ENCODE measurements around the gene MEST. TPM values are rescaled to one million over a fixed set of nuclear protein-coding genes. Genes with fewer than 3 reads are reported as not detected.

Gene MEST
- total and polyA plus RNA-seq, 12 donors = 1.5 to 26.2 (median 4.9) TPM

- no peaks in the 10 kb centered on the region for H3K27me3 ChIP-seq
- intact Hi-C loops (cut with DNase I) = no loop called here
- DNase-seq = no peak
- peaks cover 0 to 20% (median 11%) of the 10 kb centered on the region in 11 donors for H3K9me3 ChIP-seq
- no peak for ATAC-seq
- 82 to 89% methylated on average over 2 of the region's 2 CpGs for WGBS, 2 donors
- H3K27ac ChIP-seq = no peak overlapping the region
- TF ChIP-seq CTCF (IDR thresholded peaks at IDR 0.05) = no peak
- H3K4me1 ChIP-seq = no peaks in the 10 kb centered on the region
- no peaks in the 10 kb centered on the region for H3K36me3 ChIP-seq
- no peak overlapping the region for H3K4me3 ChIP-seq
Measured at GRCh38 chr7:130458257-130458656, 33.6 kb upstream of the MEST start.

GRCh38 chr7:130461272-130461671, 30.6 kb upstream of the MEST start:
- H3K9me3 ChIP-seq = peaks cover 0 to 27% (median 11%) of the 10 kb centered on the region in 11 donors
- no peaks in the 10 kb centered on the region for H3K27me3 ChIP-seq
- ATAC-seq (no peak), DNase-seq (no peak)
- H3K36me3 ChIP-seq = no peaks in the 10 kb centered on the region
- no peak for TF ChIP-seq CTCF (IDR thresholded peaks at IDR 0.05)
- intact Hi-C loops (cut with DNase I) = no loop called here
- no peaks in the 10 kb centered on the region for H3K4me1 ChIP-seq
- 64 to 85% methylated on average over 2 of the region's 2 CpGs for WGBS, 2 donors
- no peak overlapping the region for H3K27ac ChIP-seq
- H3K4me3 ChIP-seq = no peak overlapping the region

GRCh38 chr7:130463553-130464434, 28.1 kb upstream of the MEST start:
- WGBS, 2 donors = 73 to 77% methylated on average over 4 of the region's 4 CpGs
- no peak for DNase-seq
- H3K36me3 ChIP-seq = no peaks in the 10 kb centered on the region
- H3K9me3 ChIP-seq = peaks cover 0 to 24% (median 10%) of the 10 kb centered on the region in 11 donors
- no peak overlapping the region for H3K4me3 ChIP-seq
- no peak for TF ChIP-seq CTCF (IDR thresholded peaks at IDR 0.05)
- H3K27ac ChIP-seq = no peak overlapping the region
- H3K27me3 ChIP-seq = no peaks in the 10 kb centered on the region
- ATAC-seq = no peak
- intact Hi-C loops (cut with DNase I) = no loop called here
- H3K4me1 ChIP-seq = no peaks in the 10 kb centered on the region

GRCh38 chr7:130468612-130469011, 23.3 kb upstream of the MEST start:
- Histone ChIP-seq H3K36me3 (no peaks in the 10 kb centered on the region), H3K4me1 (peaks cover 0 to 2% (median 0%) of the 10 kb centered on the region in 9 donors), H3K4me3 (no peak overlapping the region), H3K27ac (no peak overlapping the region), H3K27me3 (no peaks in the 10 kb centered on the region), H3K9me3 (peaks cover 0 to 10% (median 0%) of the 10 kb centered on the region in 11 donors)
- 93 to 94% methylated on average over 1 of the region's 1 CpG for WGBS, 2 donors
- intact Hi-C loops (cut with DNase I) = no loop called here
- ATAC-seq (no peak), DNase-seq (no peak)
- no peak for TF ChIP-seq CTCF (IDR thresholded peaks at IDR 0.05)
